Heart left ventricle (tissue), 13 donors: ENCODE results near the gene IMMP2L.

Experiments used
- POLR2A ChIP-seq, 2 donors: fragments of 450-650 bp; IDR thresholded peaks; one replicate each; pipeline ENCODE4 v1.6.1; 2017; ENCODE audit warnings: antibody characterized with exemption in 2 of 2, mild to moderate bottlenecking in 2 of 2, moderate library complexity in 2 of 2
- TF ChIP-seq, protein P1 (sequence below), 12 donors: fragments of 200-600 bp; sonication (generic) in 4 of 12; IDR thresholded peaks; one replicate each; pipeline versions ENCODE4 v1.5.0 to v1.8.0; 2018 to 2022; ENCODE audit warnings: antibody characterized with exemption in 12 of 12, mild to moderate bottlenecking in 5 of 12
- donor health status: ischemic (EF 13 %, LVEDD 7.1; RV severe dilation, severe dysfunction).
- donor health status: DM: no; HTN: yes; CAD: no.
- donor health status: DM: no; HTN: no; CAD: no.
- donor health status: ischemic (EF 25% LVEDD 6.9; RV normal size, moderate dysfunction).
- donor health status: ischemic (EF 25% LVEDD 5.7; RV mildly dilated, moderate dysfunction).
- donor health status: ischemic (EF 35%, LVEDD 5.7; RV mildly dilated, moderate dysfunction).
- donor health status: nonischemic (EF 11% LVEDD 7.7; RV severe dilation, severe dysfunction).
- donor health status: DM: yes; HTN: yes; CAD: no.
- donor health status: PGD.
- donor health status: ischemic (EF 29% LVEDD 5.4; RV normal size, mild dysfunction).
- donor health status: nonischemic (EF 23%, LVEDD 6.1; RV moderate dilation, normal function).

DNA sequence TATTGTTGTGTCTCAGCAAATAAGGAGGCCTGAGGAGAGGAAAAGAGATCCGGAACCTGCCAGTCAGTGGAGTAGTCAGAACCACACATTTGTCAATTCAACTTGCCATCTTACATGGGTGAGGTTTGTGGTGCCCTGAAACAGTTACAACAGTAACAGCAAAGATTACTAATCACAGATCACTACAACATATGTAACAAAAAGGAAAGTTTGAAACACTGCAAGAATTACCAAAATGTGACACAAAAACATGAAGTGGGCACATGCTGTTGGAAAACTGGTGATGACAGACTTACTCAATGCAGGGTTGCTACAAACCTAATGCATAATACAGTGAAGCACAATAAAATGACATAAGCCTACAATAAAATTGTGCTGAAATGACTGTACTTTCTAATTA lies 382.0 kb downstream of the IMMP2L start:
- TF ChIP-seq, protein P1, sequence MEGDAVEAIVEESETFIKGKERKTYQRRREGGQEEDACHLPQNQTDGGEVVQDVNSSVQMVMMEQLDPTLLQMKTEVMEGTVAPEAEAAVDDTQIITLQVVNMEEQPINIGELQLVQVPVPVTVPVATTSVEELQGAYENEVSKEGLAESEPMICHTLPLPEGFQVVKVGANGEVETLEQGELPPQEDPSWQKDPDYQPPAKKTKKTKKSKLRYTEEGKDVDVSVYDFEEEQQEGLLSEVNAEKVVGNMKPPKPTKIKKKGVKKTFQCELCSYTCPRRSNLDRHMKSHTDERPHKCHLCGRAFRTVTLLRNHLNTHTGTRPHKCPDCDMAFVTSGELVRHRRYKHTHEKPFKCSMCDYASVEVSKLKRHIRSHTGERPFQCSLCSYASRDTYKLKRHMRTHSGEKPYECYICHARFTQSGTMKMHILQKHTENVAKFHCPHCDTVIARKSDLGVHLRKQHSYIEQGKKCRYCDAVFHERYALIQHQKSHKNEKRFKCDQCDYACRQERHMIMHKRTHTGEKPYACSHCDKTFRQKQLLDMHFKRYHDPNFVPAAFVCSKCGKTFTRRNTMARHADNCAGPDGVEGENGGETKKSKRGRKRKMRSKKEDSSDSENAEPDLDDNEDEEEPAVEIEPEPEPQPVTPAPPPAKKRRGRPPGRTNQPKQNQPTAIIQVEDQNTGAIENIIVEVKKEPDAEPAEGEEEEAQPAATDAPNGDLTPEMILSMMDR (IDR thresholded peaks at IDR 0.05) = no peak
- TF ChIP-seq POLR2A (IDR thresholded peaks at IDR 0.05) = no peak
